ENCODE results near the gene C19orf53.

DNA sequence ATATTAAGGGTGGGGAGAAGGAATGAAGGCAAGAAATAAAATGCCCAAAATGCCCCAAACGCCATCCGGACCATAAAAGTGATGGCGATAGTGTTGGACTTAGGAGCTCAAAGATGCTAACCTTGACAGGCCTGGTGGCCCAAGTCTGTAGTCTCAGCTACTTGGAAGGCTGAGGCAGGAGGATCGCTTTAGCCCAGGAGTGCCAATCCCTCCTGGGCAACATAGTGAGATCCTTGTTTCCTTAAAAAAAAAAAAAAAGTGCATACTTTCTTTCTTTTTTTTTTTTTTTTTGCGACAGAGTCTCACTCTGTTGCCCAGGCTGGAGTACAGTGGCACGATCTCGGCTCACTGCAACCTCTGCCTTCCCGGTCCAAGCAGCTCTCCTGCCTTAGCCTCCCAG lies 41.9 kb upstream of the C19orf53 start:
- TF ChIP-seq, protein P1, sequence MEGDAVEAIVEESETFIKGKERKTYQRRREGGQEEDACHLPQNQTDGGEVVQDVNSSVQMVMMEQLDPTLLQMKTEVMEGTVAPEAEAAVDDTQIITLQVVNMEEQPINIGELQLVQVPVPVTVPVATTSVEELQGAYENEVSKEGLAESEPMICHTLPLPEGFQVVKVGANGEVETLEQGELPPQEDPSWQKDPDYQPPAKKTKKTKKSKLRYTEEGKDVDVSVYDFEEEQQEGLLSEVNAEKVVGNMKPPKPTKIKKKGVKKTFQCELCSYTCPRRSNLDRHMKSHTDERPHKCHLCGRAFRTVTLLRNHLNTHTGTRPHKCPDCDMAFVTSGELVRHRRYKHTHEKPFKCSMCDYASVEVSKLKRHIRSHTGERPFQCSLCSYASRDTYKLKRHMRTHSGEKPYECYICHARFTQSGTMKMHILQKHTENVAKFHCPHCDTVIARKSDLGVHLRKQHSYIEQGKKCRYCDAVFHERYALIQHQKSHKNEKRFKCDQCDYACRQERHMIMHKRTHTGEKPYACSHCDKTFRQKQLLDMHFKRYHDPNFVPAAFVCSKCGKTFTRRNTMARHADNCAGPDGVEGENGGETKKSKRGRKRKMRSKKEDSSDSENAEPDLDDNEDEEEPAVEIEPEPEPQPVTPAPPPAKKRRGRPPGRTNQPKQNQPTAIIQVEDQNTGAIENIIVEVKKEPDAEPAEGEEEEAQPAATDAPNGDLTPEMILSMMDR (IDR thresholded peaks at IDR 0.05; ENCODE audit: extremely low read depth in 1 of 2, insufficient read depth in 1 of 2, low read depth in 1 of 2, low read length in 2 of 2) = no peak
- no peak for TF ChIP-seq POLR2AphosphoS5 (IDR thresholded peaks at IDR 0.05; ENCODE audit: insufficient read depth, low read depth, low read length)
- TF ChIP-seq POLR2A (IDR thresholded peaks at IDR 0.05; ENCODE audit: low read depth, low read length) = no peak
- TF ChIP-seq MYC (IDR thresholded peaks at IDR 0.05; ENCODE audit: low read depth, low read length) = no peak
- no peak for TF ChIP-seq EZH2 (IDR thresholded peaks at IDR 0.05; ENCODE audit: borderline replicate concordance, low read depth, low read length, severe bottlenecking)
- no peak for TF ChIP-seq JUN (IDR thresholded peaks at IDR 0.05; ENCODE audit: borderline replicate concordance, insufficient read depth, insufficient read length, low read depth)
- TF ChIP-seq, protein P2, sequence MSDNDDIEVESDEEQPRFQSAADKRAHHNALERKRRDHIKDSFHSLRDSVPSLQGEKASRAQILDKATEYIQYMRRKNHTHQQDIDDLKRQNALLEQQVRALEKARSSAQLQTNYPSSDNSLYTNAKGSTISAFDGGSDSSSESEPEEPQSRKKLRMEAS (IDR thresholded peaks at IDR 0.05; ENCODE audit: insufficient read depth, insufficient read length) = no peak
- no peak for TF ChIP-seq GATA2 (IDR thresholded peaks at IDR 0.05; ENCODE audit: insufficient read depth, insufficient read length, low read depth, low read length)
